Hematopoietic multipotent progenitor cell (in vitro differentiated cells): ENCODE measurements around the gene DYDC2. TPM values are rescaled to one million over a fixed set of nuclear protein-coding genes. Genes with fewer than 3 reads are reported as not detected.
A peak's percentile ranks its signal among the peaks of the same experiment; 100 is the strongest.
"Not testable (repeated sequence)": the region's sequence is repeated elsewhere in the genome, so short reads cannot be mapped to it uniquely, and the experiment has no call there.

Experiments used
- DNase-seq, 3 donors: peaks; one replicate each; pipeline ENCODE4 v3.0.0-alpha.2; 2011 to 2015; ENCODE audit warnings: low read depth in 2 of 3, low spot score in 2 of 3
- total RNA-seq: library from RNA; depleted of rRNA; stranded (reverse); fragments of >200 nt; gene quantifications from one replicate; pipeline ENCODE4 v1.2.3, GENCODE V29; 2012

The DYDC2 gene
- total RNA-seq, 1 donor: not detected

DNA sequence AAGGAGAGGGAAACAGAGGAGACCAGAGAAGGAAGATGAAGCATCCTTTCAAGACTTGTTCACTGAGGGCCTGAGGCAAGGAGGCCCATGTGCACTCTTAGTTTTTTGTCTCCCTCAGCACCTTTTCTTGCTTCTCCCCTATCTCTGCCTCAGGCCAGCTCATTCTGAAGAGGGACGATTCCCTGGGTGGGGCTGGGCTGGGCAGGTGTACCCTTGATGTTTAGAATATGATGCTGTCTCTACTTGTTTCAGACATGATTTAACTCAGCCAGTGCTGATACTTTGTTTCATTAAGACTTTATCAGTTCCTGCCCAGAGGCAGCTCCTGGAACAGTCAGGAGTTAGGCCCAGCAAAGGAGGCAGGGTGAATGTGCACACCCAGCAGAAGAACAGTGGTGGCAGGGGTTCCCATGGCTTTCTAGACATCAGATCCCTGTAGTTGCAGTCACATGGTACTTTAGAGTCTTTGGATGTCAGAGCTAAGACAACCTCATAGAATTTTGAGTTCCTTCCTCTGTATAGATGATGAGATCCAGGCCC lies 55.2 kb downstream of the DYDC2 start:
- no peak for DNase-seq

- DNase-seq: no peak
Observed at GRCh38 chr10:80412486-80412885, 55.9 kb downstream of the DYDC2 start.

- DNase-seq: peak in 1 of 3 donors; percentile 37
Observed at GRCh38 chr10:80413271-80413996, 56.9 kb downstream of the DYDC2 start.

DNA sequence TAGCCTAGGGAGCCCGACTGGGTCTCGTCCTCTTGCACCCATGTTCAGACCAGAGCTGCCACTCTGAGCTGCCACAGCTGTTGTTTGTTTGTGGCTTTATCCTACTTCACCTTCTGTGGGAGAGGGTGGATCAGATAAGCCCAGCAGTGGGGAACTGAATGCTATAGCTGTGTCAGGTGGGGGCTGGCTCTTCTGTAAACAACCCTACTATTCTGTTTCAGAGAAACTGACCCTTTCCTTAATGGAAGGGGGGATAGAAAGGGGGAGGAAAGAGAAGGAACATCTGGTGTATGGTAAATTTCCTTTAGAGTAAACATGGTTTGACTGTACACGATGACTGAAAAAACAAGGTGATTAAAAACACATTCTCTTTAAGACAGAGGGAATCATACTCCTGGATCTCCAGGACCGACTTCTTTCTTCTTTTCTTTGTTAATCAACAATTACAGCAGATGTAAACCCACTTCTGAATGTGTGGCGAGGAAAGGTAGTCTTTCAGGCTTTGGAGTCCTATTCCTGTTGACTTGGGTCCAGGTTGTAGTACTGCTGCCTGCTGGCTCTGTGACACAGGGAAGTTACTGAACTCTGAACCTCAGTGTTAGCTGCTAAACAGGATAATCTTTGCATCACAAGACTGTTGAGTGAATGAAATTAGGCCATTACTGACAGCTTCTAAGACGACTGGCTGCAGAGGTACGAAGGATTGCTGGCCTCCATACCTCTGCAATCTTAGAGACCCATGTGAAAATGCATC lies 57.7 kb downstream of the DYDC2 start:
- no peak for DNase-seq

DNA sequence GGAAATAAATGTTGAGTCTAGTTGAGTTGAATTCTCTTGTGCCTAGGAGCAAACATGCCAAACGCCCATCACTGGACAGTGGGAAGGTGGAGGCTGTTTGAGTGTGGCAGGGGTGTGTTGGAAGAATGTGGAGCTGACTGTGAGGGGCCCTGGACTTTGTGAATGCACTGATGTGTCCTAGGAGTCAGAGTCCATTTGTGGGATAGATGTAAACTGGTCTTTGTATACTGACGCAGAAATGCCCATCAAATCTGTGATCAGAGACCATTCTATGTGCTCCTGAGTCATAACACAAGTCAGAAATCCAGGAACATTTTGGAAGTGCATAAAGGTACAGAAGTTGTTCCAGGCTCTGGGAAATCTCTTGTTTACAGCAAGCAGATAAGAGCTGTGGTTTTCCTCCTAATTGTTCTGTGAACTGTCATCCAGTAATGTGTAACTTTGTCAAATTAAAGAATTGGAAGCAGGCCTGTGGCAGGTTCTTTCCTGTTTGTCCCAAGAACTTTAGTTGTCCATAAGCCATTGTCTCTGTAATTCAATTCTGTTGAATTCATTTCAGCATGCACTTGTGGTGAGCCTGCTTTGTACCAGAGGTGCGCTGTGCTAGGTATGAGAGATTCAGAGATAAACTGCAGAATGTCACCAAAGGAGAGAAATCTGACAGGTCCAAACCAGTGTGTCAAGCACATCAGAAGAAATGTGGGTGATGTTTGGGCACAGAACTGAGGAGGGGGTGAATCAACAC lies 59.3 kb downstream of the DYDC2 start:
- no peak for DNase-seq

DNA sequence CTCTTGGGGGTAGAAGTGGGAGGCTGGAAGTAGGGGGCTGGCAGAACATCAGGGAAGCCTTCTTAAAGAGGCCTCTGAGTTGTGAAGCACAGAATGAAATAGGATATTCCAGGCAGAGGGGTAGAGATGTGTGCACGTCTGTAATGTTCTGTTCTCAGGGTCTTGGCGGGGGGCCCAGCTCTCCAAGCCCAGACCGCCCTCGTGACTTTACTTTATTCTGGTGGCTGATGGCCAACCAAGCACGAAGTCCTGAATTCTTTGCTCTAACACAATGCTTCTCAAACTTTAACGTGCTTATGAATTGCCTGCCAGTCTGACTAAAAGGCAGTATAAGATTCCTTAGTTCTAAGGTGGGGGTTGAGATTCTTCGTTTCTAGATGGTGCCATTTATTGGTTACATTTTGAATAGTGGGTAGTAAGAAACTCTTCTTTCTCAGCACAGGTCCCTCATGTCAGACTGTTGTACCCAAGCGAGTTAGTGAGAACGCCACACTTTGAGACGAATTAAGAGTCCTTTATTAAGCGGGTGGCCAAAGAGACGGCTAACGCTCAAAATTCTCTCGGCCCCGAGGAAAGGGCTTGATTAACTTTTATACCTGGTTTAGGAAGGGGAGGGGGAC lies 60.0 kb downstream of the DYDC2 start:
- no peak for DNase-seq

DNA sequence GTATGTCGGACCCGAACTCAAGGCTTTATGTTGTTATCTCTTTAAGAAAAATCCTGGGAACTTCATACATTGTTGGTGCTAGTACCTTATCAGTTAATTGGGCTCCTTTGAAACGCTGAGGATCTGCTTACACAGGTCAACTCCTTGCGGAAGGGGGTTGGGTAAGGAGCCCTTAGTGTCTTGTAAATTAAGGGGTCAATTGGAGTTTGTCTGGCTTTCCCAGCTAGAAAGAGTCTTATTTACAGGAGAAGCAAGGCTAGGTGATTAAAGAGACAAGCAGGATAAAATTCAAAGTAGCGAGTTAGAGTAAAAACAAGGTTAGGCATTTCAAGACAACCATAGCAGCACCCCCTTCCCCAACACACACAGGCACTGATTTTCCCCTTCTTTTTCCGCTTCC lies 60.7 kb downstream of the DYDC2 start:
- DNase-seq: not testable (repeated sequence)

Other genes with a start within 250 kb of the DYDC2 start
- gene PLAC9, start 224.1 kb upstream of the DYDC2 start, total RNA-seq: 0.27 TPM
- gene ANXA11, start 151.2 kb upstream of the DYDC2 start, total RNA-seq: 54.4 TPM
- under 0.01 TPM for gene MAT1A, start 67.1 kb upstream of the DYDC2 start, total RNA-seq
- gene DYDC1, start within 50 bp of the DYDC2 start, total RNA-seq: not detected
- gene PRXL2A, start 51.8 kb downstream of the DYDC2 start, total RNA-seq: 6.5 TPM
- gene TSPAN14, start 97.5 kb downstream of the DYDC2 start, total RNA-seq: 29.6 TPM
- under 0.01 TPM for gene SH2D4B, start 181.1 kb downstream of the DYDC2 start, total RNA-seq